ENCODE data around the gene SNAPC3. TPM values are rescaled to one million over a fixed set of nuclear protein-coding genes. Genes with fewer than 3 reads are reported as not detected.
A peak's percentile ranks its signal among the peaks of the same experiment; 100 is the strongest.
"Not testable (repeated sequence)": the region's sequence is repeated elsewhere in the genome, so short reads cannot be mapped to it uniquely, and the experiment has no call there.

SNAPC3 gene
- total and polyA plus RNA-seq, 11 donors = 12.5 to 41.1 (median 30.3) TPM

- peaks cover 0 to 6% (median 0%) of the 10 kb centered on the region in 12 donors for H3K9me3 ChIP-seq
- ATAC-seq (no peak), DNase-seq (no peak)
- H3K27ac ChIP-seq = no peak overlapping the region
- H3K27me3 ChIP-seq = peaks cover 0 to 14% (median 0%) of the 10 kb centered on the region in 9 donors
- no peak overlapping the region for H3K4me3 ChIP-seq
- WGBS, 4 donors = 62 to 76% (median 71%) methylated on average over 3 of the region's 3 CpGs
- no peaks in the 10 kb centered on the region for H3K36me3 ChIP-seq
- intact Hi-C loops (cut with DNase I) = no loop called here
- peaks cover 0 to 5% (median 0%) of the 10 kb centered on the region in 12 donors for H3K4me1 ChIP-seq
- TF ChIP-seq POLR2A (IDR thresholded peaks at IDR 0.05) (no peak), CTCF (IDR thresholded peaks at IDR 0.05) (no peak)
Observed at GRCh38 chr9:15374825-15375224, 47.9 kb upstream of the SNAPC3 start.

- ATAC-seq = no peak
- peak overlapping the region in 1 of 12 donors; percentile 17 for H3K27ac ChIP-seq
Observed at GRCh38 chr9:15377625-15378540, 44.8 kb upstream of the SNAPC3 start.

GRCh38 chr9:15379317-15379716 lies 43.4 kb upstream of the SNAPC3 start:
- H3K27ac ChIP-seq; H3K9me3 ChIP-seq; DNase-seq; H3K36me3 ChIP-seq; H3K4me3 ChIP-seq; ATAC-seq; H3K27me3 ChIP-seq; H3K4me1 ChIP-seq; intact Hi-C loops (cut with DNase I): not testable (repeated sequence)
- 57 to 81% (median 73%) methylated on average over 4 of the region's 4 CpGs for WGBS, 4 donors

More at GRCh38 chr9:15377625-15378540, 44.8 kb upstream of the SNAPC3 start:
- WGBS, 4 donors = 59 to 86% (median 75%) methylated on average over 4 of the region's 4 CpGs
- Histone ChIP-seq H3K36me3 (no peaks in the 10 kb centered on the region), H3K27me3 (peaks cover 0 to under 1% (median 0%) of the 10 kb centered on the region in 9 donors), H3K4me3 (peak overlapping the region in 1 of 12 donors; percentile 8), H3K9me3 (peaks cover 0 to 6% (median 0%) of the 10 kb centered on the region in 12 donors), H3K4me1 (peaks cover 0 to 5% (median 0%) of the 10 kb centered on the region in 12 donors)
- no peak for DNase-seq
- TF ChIP-seq POLR2A (IDR thresholded peaks at IDR 0.05) = no peak
- TF ChIP-seq CTCF (IDR thresholded peaks at IDR 0.05) = no peak
- intact Hi-C loops (cut with DNase I) = no loop called here

GRCh38 chr9:15379888-15380287 lies 42.8 kb upstream of the SNAPC3 start:
- DNase-seq; H3K4me1 ChIP-seq; H3K36me3 ChIP-seq; ATAC-seq; H3K9me3 ChIP-seq; intact Hi-C loops (cut with DNase I); H3K27me3 ChIP-seq; H3K27ac ChIP-seq; H3K4me3 ChIP-seq: not testable (repeated sequence)
- WGBS, 4 donors = 78 to 90% (median 85%) methylated on average over 5 of the region's 5 CpGs

- H3K4me1 ChIP-seq = no peaks in the 10 kb centered on the region
- intact Hi-C loops (cut with DNase I) = no loop called here
- H3K4me3 ChIP-seq = no peak overlapping the region
- peaks cover 0 to 5% (median 0%) of the 10 kb centered on the region in 9 donors for H3K27me3 ChIP-seq
- DNase-seq (no peak), ATAC-seq (no peak)
- H3K36me3 ChIP-seq = no peaks in the 10 kb centered on the region
- peaks cover 0 to under 1% (median 0%) of the 10 kb centered on the region in 12 donors for H3K9me3 ChIP-seq
- H3K27ac ChIP-seq = no peak overlapping the region
- 53 to 100% (median 94%) methylated on average over 1 of the region's 1 CpG for WGBS, 4 donors
- TF ChIP-seq POLR2A (IDR thresholded peaks at IDR 0.05) = no peak
- TF ChIP-seq CTCF (IDR thresholded peaks at IDR 0.05) = no peak
Observed at GRCh38 chr9:15381491-15381890, 41.2 kb upstream of the SNAPC3 start.

Measured in heart left ventricle (tissue), 16 donors.